ENCODE measurements around the gene ATE1.
A peak's percentile ranks its signal among the peaks of the same experiment; 100 is the strongest.

Gene ATE1

DNA sequence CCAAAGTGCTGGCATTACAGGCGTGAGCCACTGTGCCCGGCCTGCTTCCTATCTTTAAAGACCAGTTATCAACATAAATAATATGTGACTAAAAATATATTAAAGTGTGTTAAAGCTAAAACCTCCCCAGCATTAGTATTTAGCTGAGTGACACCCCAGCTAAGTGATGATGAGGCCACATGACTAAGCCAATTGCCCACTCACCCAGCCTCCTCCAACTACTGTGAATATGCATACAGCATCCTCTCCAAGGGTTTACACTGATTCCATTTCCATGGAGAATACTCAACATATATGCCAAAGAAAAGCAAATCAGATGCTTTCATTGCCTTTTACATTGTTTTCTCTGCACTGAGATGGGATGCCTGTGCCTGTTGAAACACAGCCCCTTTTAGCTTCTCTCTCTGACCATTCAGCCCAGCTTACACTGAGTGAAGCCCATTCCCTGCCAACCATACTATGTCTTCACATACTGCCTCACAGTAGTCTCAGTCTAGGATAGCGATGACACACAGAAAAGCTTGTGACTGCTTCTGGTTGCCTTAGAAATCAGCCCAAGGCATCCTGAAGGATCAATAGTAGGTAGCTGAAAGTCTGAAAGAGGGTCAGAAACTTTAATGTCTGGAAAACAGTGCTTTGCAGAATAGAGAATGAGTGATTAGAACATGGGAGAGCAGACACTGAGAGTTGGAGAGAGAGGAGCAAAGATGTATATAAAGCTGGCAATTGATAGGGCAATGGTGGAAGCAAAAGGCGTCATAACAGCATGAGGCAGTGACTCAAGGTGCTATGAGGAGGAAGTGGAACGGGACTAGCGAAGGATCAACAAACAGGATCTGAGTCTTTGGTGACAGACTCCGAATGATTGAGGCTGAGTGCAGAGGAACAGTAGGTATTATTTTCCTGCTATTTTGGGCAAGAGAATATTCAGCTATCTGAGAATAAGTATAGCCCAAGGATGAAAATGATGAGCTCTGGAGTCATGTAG lies 19.8 kb upstream of the ATE1 start:
- TF ChIP-seq, protein P1, sequence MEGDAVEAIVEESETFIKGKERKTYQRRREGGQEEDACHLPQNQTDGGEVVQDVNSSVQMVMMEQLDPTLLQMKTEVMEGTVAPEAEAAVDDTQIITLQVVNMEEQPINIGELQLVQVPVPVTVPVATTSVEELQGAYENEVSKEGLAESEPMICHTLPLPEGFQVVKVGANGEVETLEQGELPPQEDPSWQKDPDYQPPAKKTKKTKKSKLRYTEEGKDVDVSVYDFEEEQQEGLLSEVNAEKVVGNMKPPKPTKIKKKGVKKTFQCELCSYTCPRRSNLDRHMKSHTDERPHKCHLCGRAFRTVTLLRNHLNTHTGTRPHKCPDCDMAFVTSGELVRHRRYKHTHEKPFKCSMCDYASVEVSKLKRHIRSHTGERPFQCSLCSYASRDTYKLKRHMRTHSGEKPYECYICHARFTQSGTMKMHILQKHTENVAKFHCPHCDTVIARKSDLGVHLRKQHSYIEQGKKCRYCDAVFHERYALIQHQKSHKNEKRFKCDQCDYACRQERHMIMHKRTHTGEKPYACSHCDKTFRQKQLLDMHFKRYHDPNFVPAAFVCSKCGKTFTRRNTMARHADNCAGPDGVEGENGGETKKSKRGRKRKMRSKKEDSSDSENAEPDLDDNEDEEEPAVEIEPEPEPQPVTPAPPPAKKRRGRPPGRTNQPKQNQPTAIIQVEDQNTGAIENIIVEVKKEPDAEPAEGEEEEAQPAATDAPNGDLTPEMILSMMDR (conservative IDR thresholded peaks at IDR 0.05) = no peak
- no peak for TF ChIP-seq ZFX (IDR thresholded peaks at IDR 0.05)
- no peak overlapping the region for H3K27ac ChIP-seq

DNA sequence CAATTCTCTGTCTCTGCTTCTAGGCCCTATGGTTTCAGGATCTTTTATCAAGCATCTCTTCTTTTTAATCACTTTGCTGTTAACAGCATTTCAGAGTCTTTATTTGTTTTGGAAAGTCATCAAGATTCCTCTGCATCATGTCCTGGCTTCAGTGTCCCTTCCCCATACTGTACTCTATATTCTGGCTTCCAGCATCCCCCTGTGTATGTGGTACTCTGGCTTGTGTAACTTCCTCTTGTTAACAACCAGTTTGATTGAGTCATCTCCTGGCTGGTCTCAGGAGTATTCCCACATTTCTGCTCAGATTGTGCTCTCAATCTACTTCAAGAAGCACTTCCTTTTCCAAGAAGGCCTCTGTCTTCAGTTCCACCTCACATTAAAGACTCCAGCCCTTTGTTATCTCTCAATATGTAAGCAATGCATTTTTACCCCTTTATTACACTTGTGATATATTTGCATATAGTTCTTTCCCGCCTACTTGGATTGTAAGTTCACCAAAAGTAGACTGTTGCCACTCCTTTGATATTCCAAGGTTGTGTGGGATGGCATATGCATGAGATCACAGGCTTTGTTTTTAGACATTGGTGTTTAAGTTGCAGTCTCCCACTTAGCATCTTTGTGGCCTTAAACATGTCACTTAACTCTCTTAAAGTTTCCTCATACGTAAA lies 15.1 kb upstream of the ATE1 start:
- TF ChIP-seq, protein P1 (conservative IDR thresholded peaks at IDR 0.05) = no peak
- TF ChIP-seq ZFX (IDR thresholded peaks at IDR 0.05) = no peak
- no peak overlapping the region for H3K27ac ChIP-seq

DNA sequence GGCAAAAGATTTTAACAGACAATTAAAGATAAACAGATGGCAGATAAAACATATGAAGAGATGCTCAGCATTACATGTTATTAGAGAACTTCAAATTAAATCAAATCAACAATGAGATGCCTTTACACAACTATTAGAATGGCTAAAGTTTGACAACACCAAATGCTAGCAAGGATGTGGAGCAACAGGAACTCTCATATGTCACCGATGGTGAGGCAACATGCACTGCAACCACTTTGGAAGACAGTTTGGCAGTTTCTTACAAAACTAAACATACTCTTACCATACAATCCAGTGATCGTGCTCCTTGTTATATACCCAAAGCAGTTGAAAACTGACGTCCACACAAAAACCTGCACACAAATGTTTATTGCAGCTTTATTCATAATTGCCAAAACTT lies 13.7 kb upstream of the ATE1 start:
- TF ChIP-seq, protein P1 (conservative IDR thresholded peaks at IDR 0.05) = no peak
- H3K27ac ChIP-seq = no peak overlapping the region

DNA sequence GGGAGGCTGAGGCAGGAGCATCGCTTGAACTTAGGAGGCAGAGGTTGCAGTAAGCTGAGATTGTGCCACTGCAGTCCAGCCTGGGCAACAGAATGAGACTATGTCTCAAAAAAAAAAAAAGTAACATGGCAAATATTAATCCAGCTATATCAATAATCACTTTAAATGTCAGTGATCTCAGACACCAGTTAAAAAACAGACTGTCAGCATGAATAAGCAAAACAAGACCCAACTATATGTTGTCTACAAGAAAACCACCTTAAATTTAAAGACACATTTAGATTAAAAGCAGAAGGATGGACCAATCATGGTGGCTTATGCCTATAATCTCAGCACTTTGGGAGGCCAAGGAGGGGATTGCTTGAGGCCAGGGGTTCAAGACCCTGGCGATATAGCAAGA lies 8.5 kb upstream of the ATE1 start:
- TF ChIP-seq ZFX (IDR thresholded peaks at IDR 0.05) = no peak
- TF ChIP-seq, protein P1 (conservative IDR thresholded peaks at IDR 0.05) = no peak
- H3K27ac ChIP-seq = no peak overlapping the region

DNA sequence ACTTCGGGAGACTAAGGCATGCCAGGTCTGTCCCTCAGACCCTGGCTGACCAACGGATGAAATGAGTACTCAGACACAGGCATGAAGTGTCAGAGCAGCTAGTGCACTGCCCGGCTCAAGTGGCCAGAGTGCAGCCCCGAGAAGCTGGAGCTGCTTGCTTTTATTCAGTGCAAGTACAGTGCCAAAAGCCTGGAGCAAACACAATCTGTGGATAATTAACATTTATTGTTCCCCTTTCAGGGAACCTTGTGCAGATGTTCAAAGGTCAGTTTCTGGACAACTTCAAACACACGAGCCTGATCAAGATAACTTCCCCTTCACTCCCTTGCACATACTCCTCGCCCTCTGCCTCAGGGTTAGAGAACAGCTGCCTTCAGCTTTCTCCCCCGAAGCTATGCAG lies 7.9 kb upstream of the ATE1 start:
- no peak for TF ChIP-seq ZFX (IDR thresholded peaks at IDR 0.05)
- TF ChIP-seq, protein P1 (conservative IDR thresholded peaks at IDR 0.05) = no peak
- no peak overlapping the region for H3K27ac ChIP-seq

DNA sequence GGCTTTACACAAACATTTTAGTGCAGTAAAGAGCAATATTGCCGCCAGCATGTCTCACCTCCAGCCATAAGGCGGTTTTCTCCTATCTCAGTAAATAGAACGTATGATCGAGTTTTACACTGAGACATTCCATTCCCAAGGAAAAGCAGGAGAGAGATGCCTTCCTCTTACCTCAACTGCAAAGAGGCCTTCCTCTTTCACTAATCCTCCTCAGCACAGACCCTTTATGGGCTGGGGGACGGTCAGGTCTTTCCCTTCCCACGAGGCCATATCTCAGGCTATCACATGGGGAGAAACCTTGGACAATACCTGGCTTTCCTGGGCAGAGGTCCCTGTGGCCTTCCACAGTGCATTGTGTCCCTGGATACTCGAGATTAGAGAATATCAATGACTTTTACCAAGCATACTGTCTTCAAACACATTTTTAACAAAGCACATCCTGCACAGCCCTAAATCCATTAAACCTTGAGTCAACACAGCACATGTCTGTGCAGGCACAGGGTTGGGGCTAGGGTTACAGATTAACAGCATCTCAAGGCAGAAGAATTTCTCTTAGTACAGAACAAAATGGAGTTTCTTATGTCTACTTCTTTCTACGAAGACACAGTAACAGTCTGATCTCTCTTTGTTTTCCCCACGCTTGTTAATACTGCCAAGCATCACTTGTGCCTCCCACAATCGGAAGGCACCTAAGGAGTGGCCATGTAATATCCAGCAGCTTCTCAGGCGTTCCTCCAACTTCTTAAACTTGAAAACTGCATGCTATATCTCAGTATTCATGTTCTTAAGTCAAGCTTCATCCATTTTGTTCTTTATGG lies 2.6 kb upstream of the ATE1 start:
- peak overlapping the region; percentile 21; the same call in 1 of the 2 replicates for H3K27ac ChIP-seq

DNA sequence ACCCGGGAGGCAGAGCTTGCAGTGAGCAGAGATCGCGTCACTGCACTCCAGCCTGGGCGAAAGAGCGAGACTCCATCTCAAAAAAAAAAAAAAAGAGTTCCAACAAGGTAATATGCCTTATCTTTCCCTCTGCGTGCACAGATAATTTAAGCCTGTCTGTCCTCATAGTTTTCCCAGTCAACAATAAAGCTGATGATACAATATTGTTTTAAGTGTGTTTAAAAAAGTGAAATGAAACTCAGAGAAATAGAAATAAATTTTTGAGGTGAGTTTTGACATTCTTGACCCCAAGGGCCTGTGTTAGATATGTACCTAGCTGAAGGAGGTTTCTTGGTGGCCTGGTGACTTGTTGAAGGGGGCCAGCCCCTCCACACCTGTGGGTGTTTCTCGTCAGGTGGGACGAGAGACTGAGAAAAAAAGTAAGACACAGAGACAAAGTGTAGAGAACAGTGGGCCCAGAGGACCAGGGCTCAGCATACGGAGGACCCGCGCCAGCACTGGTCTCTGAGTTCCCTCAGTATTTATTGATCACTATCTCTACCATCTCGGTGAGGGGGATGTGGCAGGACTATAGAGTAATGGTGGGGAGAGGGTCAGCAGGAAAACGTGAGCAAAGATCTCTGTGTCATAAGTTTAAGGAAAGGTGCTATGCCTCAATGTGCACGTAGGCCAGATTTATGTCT lies 1.9 kb upstream of the ATE1 start:
- peak overlapping the region; percentile 21 for H3K27ac ChIP-seq
